GM18502 (cell line): ENCODE results near the gene GUCA2B.

Experiments used
- ATAC-seq: cut with Tn5 transposase; IDR thresholded peaks from one replicate; pipeline ENCODE4 v1.9.1; 2021; ENCODE audit warnings: mild to moderate bottlenecking; ENCODE audit not compliant: unreplicated experiment, poor library complexity

The GUCA2B gene

DNA sequence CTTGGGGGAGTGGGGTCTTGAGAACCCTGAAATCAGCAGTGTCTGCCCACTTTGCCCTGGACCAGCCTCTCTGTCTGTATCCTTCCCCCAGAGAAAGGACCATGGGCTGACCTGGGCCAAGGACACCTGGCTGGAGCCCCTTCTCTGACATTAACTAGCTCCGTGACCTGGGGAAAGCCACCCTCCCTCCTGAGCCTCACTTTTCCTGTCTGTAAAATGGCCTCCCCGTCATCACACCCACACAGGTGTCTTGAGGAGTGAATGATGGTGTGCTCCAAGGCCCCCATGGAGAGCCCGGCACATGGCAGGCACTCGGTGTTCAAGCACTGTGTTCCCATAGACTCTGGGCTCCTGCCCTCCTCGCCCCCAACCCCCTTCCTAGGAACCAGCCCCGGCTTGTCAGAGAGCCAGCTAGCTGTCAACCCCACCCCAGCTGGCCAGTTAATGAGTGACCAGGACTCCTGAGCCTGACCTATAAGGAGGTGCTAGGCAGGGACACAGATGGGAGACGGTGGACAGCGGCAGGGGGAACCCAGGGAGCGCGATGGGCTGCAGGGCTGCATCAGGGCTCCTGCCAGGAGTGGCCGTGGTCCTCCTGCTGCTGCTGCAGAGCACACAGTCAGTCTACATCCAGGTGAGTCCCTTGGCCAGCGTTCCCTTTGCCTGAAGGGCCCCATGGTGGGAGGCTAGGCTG lies at the start of gene GUCA2B:
Gene GUCA2B, plus strand, starts transcription at position 504 of the 694 bp plus-strand sequence. Its CDS starts 41 bp downstream, at position 545.
- no peak for ATAC-seq

DNA sequence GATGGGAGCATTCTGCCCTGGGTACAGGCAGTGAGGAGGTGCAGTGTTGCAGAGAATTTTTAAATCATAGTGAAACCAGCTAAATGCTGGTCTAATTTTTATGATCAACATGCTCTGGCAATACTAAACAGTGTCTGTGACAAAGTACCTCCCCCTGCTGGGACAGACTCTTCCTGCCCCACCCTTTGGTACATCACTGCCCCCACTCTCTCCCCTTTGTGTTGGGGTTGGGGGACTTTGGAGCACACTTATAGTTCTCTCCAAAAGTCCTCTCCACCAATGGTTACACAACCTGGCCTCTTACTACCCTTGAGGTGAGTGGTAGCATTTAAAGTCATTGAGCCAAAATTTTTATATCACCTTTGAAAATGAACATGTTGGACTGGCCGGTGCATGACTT lies 48.2 kb upstream of the GUCA2B start:
- ATAC-seq = no peak

DNA sequence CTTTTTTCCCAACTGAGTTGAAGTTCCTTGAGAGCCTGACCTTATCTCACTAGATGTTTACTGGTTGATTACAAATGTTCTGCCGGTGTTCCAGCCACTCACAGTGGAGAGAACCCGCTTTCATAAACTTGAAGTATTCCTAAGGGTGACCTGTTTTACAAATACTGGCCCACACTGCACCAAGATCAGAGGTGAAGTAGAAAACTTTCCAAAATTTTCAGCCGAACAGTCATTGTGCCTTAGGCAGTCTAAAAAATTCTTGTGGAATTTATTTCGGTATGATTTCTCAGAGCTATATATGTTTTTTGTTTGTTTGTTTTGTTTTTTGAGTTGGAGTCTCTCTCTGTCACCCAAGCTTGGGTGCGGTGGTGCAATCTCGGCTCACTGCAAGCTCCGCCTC lies 44.9 kb upstream of the GUCA2B start:
- ATAC-seq = no peak

DNA sequence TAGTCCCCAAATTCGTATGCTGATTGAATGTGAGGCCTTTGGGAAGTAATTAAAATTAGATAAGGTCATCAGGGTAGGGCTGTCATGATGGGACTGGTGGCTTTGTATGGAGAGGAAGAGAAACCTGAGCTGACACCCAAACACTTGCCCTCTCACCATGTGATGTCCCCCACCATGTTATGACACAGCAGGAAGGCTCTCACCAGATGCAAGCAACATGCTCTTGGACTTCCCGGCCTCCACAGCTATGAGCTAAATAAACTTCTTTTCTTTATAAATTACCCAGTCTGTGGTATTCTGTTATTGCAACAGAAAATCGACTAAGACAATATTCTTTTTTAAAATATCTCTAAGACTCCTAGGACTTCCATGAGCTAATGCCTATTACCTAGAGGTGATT lies 43.6 kb upstream of the GUCA2B start:
- no peak for ATAC-seq

DNA sequence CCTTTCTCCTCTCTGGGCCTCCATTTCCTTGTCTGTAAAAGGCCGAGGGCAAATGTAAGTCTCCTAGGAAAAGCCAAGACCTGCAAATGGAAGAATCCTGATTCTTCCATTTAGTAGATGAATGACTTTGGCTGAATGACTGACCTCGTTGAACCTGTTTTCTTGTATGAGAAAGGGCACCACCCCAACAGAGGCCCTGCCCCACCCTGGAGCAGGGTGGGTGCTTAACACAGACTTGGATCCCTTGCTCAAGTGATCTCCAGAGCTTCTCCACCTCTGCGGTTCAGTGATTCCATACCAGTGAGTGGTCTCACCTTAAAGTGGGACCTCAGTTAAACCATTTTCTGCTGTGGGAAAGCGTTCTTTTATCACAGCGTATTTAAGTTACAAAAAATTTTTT lies 39.0 kb upstream of the GUCA2B start:
- no peak for ATAC-seq

DNA sequence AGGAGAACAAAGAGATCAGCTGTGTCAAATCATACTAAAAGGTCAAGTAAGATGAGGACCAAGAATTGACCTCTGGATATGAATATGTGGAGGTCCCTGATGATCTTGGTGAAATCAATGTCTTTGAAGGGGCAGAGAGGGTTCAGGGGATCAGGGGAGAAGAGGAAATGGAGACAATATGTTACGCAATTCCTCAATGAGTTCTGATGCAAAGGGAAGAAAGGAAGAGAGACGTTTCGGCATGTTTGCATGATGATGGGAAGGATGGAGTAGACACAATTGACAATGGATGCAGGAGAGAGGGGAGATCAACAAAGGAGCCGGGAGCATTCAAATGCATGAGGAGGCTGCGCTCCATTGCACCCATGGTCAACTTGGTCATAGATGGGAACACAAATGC lies 36.0 kb upstream of the GUCA2B start:
- ATAC-seq = no peak

DNA sequence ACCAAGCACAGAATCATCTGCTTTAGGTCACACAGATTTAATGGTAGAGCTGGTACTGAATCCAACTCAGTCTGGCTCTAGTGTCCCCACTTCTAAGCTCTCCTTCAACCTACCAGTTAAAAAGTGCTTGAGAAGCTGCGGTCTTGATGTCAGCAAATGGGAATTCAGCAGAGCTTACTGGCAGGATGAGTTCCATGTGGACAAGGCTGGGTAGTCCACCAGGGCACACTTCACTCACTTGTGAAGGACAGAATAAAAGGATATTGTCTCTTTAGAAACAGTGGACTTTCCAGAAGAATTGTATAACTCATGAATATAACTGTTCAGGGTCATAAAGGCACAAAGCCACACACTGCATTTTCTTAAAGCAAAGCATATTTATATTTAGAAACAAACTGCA lies 35.1 kb upstream of the GUCA2B start:
- no peak for ATAC-seq

DNA sequence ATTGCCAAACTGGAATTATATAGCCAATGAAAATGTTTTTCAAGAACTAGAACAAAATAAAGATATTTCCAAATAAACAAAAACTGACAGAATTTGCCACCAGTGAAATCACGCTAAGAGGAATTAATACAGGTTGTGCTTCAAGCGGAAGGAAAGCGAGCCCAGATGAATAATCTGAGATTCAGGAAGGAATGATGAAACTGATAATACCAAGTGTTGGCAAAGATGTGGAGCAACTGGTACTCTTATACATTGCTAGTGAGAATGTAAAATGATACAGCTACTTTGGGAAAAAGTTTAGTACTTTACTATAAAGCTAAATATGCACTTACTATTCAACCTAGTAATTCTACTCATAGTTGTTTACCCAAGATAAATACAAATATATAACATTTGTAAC lies 30.8 kb upstream of the GUCA2B start:
- ATAC-seq = no peak

DNA sequence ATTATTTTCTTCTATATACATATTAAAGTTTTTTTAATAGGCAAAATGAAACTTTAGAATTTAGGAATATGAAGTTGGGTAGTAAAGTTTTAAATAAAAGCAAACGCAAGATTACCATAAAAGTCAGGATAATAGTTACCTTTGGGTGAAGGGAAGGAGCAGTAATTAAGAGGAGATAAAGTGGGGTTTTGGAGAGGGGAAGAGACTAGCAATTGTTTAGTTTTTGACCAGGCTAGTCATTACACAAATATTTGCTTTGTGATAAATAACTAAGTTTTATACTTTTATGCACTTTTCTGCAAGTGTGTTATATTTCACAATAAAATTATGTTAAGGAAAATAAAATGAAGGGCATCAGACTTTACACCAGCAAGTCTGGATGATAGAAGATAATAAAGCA lies 27.7 kb upstream of the GUCA2B start:
- ATAC-seq = no peak

DNA sequence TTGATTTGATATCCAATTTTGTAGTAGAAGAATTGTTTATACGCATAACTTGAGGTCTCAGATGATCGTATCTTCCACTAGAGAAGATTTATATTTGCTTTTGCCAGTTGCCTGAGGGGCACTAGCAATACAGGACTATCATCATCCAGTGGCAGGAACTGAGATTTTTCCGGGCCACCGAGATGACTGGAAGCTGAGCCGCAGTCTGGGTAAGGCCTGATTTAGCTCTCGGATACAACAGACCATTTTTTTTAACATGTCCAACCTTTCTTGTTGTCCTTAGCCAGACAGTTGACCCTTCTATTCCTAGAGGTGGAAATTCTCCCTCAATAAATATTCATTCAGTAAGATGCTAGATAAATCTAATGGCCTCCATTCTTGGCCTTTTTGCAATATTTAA lies 25.4 kb upstream of the GUCA2B start:
- no peak for ATAC-seq

DNA sequence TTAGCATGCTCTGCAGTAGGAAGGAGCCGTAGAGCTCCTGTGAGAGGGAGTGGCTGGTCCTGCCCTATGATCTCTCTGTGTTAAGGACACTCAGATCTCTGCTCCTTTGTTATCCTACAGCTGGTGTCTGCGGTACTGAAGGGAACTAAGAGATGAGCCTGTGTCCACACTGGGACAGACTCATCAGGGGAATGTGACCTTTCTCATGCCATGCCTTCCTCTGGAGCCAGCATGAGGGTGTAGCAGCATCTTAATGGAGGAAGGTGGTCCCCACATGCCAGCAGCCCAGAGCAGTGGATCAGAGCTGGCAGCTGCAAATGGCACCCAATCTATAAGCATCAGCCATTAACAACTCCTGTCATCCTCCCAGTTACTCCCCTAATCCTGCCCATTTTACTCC lies 24.7 kb upstream of the GUCA2B start:
- ATAC-seq = no peak

DNA sequence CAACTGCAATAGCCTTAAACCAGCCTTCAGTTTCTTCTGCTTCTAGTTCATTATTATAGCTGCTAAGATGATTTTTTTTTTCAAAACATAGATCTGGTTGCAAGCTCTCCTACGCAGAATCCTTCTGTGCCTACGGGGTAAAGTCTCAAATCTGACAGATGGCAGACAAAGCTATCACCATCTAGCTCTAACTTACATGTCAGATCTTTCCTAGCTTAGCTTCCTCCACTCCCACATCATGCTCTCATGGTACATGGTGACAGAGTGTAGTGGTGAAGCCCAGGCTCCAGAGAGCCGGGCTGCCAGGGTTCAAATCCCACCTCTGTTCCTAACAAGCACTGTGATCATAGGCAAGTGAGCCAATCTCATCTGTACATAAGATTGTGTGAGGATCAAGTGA lies 24.2 kb upstream of the GUCA2B start:
- no peak for ATAC-seq

DNA sequence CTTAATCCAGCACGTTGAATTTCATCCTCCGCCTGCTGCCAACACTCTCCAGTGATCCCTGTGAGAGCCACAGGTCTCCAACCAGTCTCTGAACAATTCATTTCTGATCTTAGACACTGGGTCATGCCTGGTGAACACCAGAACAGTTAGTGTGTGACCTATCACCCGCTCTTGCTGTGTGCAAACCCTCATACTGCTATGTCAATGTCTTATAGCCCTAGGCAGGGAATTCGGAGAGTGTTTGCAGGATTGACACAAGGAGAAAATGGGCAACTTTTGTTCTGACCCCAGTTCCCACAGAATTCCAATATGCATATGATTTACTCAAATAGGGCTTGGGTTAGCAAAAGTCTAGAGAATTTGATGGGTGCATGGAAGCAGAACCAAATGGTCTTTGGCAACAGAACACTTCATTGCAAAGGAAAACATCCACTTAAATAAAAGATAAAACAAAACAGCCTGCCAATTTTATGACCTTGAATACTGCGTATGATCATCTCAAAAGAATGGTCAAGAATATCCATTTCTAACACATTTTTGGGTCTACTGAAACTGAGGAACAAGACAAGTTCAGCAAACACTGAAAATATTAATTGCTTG lies 23.0 kb upstream of the GUCA2B start:
- ATAC-seq = no peak

DNA sequence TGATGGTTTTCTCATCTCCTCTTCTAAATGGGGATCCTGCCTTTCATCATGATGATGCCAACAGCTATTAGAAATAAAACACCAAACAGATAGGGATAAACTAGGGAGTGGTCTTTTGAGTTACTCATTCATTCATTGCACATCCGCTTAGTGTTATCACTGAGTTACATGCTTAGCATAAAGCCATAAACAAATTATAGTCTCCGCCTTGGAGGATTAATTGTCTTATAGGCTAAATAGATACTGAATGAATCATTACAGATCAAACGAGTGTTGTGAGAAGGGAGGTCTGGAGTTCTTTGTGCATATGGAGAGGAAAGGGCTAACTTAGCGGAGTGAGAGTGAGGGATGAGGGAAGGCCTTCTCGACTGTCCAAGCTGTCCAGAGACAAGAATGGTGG lies 19.8 kb upstream of the GUCA2B start:
- no peak for ATAC-seq

DNA sequence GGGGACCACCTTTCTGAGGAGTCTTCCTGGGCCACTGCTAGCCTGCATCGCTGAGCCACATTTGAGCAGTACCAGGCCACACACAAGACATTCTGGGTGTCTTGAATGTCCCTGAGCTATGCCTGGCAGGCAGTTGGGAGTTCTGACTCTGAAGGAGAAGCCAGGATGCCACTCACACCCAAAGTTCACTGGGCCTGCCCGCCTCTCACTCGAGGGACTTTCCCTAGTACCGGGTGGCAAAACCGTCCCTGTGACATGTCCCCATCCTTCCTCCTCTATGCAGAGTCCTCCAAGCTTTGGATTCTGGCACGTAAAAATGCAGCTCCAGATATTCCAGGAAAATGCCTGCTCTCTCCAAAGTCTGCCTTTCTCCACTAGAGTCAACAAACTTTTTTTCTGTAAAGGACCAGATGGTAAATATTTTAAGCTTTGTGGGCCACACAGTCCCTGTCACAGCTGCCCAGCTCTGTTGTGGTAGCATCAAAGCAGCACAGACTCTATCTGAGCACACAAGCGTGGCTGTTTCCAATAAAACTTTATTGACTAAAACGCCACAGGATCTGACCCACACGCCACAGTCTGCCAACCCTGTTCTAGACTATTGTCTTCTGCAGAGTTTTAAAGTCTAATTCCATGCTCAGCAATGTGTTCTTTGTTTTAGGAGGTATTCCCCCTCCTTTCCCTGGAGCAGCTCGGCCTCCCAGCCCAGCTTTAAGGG lies 19.2 kb upstream of the GUCA2B start:
- no peak for ATAC-seq

DNA sequence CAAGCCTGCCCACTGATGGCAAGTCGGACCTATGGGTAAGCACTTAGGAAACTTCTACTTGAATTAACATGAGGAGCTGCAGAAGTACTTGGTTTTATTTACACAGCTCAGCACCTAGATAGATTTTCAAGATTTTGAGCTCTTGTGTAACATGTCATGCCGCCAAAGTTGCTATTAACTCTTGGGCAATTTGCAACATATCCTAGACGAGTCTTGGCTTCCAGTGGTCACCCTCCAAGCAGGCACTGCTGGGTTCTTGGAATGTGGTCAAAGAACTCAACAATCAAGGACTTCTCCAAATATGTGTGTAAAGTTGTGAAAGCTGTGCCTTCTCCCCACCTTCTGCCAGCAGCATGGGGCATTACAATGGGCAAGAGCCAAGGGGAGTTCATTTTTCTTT lies 17.8 kb upstream of the GUCA2B start:
- ATAC-seq = no peak

DNA sequence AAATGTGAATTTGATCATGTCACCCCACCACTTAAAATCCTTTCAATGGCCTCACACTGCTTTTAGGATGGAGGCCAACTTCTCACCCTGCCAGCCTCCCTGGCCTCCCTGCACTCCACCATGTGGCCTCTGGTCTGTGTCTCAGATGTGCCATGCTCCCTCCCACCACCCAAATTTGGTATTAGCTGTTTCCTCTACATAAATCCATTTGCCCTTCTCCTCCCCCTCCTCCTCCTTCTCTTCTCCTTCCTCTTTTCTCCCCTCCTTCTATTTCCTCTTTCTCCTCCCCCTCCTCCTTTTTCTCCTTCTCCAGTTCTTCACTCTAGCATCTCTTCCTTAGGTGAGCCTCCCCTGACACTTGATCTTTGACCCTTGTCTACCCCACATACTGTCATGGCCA lies 16.7 kb upstream of the GUCA2B start:
- ATAC-seq = no peak

DNA sequence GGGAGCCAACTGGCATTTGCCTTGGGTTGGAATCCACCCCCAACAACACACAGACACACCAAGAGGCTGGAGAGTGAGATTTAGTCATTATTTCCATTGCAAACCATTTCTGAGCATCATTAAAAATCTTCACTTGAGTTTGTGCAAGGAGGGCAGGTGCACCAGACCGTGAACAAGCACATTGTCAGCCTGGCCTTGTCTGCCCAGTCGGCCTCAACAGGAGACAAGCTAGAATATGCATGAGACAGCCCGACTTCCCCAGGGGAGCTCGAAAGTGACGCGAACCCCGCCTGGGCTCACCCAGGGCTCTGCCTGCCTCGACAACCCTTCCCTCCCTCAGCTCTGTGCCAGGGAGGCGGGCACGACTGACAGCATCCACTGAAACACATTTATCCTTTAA lies 15.4 kb upstream of the GUCA2B start:
- no peak for ATAC-seq

DNA sequence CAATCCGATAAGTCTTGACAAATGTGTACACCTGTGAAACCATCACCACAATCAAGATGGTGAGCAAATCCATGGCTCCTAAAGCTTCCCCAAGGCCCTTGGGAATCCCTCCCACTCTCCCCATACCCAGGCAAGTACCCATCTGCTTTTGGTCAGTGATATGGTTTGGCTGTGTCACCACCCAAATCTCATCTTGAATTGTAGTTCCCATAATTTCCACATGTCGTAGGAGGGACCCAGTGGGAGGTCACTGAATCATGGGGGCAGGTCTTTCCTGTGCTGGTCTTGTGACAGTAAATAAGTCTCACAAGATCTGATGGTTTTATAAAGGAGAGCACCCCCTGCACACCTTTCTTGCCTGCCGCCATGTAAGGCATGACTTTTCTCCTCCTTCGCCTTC lies 14.6 kb upstream of the GUCA2B start:
- ATAC-seq = no peak

DNA sequence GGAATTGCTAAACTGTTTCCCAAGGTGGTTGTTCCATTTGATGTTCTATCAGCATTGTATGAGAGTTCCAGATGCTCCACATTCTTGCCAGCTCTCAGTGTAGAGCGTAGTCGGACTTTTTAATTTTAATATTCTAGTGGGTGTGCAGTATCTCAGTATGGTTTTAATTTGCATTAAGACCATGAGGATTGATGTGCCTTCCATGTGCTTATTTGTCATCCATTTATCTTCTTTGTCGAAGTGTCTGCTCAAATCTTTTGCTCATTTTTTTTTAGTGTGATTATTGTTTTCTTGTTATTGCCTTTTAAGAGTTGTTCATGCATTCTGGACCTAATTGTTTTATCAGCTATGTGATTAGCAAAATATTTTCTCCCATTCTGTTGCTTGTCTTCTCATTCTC lies 13.8 kb upstream of the GUCA2B start:
- ATAC-seq = no peak

DNA sequence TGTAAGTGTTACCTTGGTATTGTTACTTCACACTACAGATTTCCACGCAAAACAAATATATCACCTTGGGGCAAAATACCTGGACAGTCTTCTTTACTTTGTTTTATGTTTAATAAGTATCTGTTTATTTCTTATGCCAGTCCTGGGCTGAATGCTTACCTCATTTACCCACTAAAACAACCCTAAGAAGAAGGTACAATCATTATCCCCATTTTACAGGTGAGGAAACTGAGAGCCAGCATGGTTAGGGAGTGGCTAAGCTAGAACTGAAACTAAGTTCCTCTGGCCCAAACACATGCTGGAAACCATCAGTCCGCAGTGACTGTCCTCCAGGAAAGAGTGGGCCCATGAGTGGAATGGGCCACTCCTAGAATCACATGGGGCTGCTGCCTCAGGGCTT lies 13.0 kb upstream of the GUCA2B start:
- no peak for ATAC-seq

DNA sequence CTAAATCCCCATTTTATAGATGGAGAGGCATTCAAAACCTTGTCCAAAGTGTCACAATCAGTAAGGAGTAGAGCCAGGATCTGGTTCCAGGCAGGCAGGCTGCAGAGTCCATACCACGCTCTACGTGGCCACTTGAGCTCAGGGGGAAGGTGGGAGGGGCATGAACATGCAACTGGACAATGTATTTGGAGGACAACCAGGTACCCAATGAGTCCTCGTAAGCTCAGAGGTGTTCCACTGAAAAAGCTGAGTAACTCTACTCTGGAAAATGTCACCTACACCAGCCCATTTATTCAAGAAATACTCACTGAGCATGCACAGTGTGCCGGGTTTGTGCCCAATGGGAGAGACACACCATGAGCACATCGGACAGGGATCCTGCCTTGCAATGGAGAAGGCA lies 11.2 kb upstream of the GUCA2B start:
- ATAC-seq = no peak
